ENCODE data around the gene TMCC1.

TMCC1 gene

GRCh38 chr3:129616713-129617112, 276.8 kb downstream of the TMCC1 start:
- H3K4me3 ChIP-seq (replicated peaks; ENCODE audit: insufficient read depth, low read length) = no peak overlapping the region
- no peak overlapping the region for H3K27ac ChIP-seq (replicated peaks)
- TF ChIP-seq POLR2AphosphoS5 (IDR thresholded peaks at IDR 0.05; ENCODE audit: low read depth) (no peak), REST (IDR thresholded peaks at IDR 0.05; ENCODE audit: insufficient replicate concordance, low read depth) (no peak), CTCF (IDR thresholded peaks at IDR 0.05; ENCODE audit: insufficient read depth, low read length) (no peak), GABPA (IDR thresholded peaks at IDR 0.05; ENCODE audit: low read depth) (no peak), SPI1 (IDR thresholded peaks at IDR 0.05; ENCODE audit: borderline replicate concordance, low read depth) (no peak)
- DNase-seq (ENCODE audit: low read depth in 1 of 2, low spot score in 1 of 2) = peak; percentile 47 to 68
- peaks cover 2% of the 10 kb centered on the region for H3K27me3 ChIP-seq (ENCODE audit: insufficient read depth, poor library complexity, severe bottlenecking)

- H3K27ac ChIP-seq (replicated peaks) = no peak overlapping the region
These were observed 277.2 kb downstream of the TMCC1 start for GRCh38 chr3:129616291-129616690.

More at GRCh38 chr3:129616291-129616690, 277.2 kb downstream of the TMCC1 start:
- no peak for DNase-seq (ENCODE audit: low read depth in 1 of 2, low spot score in 1 of 2)
- TF ChIP-seq GABPA (IDR thresholded peaks at IDR 0.05; ENCODE audit: low read depth) (no peak), REST (IDR thresholded peaks at IDR 0.05; ENCODE audit: insufficient replicate concordance, low read depth) (no peak), POLR2AphosphoS5 (IDR thresholded peaks at IDR 0.05; ENCODE audit: low read depth) (no peak), CTCF (IDR thresholded peaks at IDR 0.05; ENCODE audit: insufficient read depth, low read length) (no peak), SPI1 (IDR thresholded peaks at IDR 0.05; ENCODE audit: borderline replicate concordance, low read depth) (no peak)
- Histone ChIP-seq H3K4me3 (replicated peaks; ENCODE audit: insufficient read depth, low read length) (no peak overlapping the region), H3K27me3 (ENCODE audit: insufficient read depth, poor library complexity, severe bottlenecking) (peaks cover 2% of the 10 kb centered on the region)
